ENCODE measurements around the gene CEMIP2. TPM values are rescaled to one million over a fixed set of nuclear protein-coding genes. Genes with fewer than 3 reads are reported as not detected.

CEMIP2 gene
- total RNA-seq, 3 donors from 2014 or later = 79.0 to 144 (median 81.2) TPM

GRCh38 chr9:71676460-71676859 is 91.9 kb downstream of the CEMIP2 start:
- intact Hi-C loops (cut with DNase I; ENCODE audit: low total_unique reads) = loop anchor here (5.0 kb wide), 1 partner anchor 601 kb away; no protein-coding TSS in a partner anchor
- no peak for DNase-seq (ENCODE audit: low spot score in 2 of 2)
- Histone ChIP-seq H3K27me3 (no peaks in the 10 kb centered on the region), H3K27ac (no peak overlapping the region), H3K36me3 (no peaks in the 10 kb centered on the region), H3K9me3 (no peaks in the 10 kb centered on the region), H3K4me1 (peaks cover 0 to 11% of the 10 kb centered on the region in 2 donors), H3K4me3 (no peak overlapping the region)
- no peak for TF ChIP-seq POLR2AphosphoS5 (IDR thresholded peaks at IDR 0.05)
- TF ChIP-seq CTCF (IDR thresholded peaks at IDR 0.05) = no peak
- no peak for TF ChIP-seq POLR2A (IDR thresholded peaks at IDR 0.05)

DNA sequence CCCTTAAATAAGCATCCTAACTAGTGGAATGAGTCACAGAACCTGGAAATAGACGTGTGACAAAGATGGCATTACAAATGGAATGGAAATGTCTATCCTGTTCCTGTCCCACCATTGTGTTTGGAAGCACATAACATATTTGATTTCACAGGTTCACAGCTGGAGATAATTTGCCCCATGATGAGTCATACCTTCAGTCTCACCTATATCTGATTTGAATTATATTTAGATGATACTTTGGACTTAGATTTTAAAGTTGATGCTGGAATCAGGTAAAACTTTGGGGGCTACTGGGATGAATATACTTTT is 92.5 kb downstream of the CEMIP2 start:
- Histone ChIP-seq H3K9me3 (no peaks in the 10 kb centered on the region), H3K27ac (no peak overlapping the region), H3K4me1 (peaks cover 0 to 11% of the 10 kb centered on the region in 2 donors), H3K36me3 (no peaks in the 10 kb centered on the region), H3K27me3 (no peaks in the 10 kb centered on the region), H3K4me3 (no peak overlapping the region)
- no peak for TF ChIP-seq POLR2A (IDR thresholded peaks at IDR 0.05)
- no peak for DNase-seq (ENCODE audit: low spot score in 2 of 2)
- intact Hi-C loops (cut with DNase I; ENCODE audit: low total_unique reads) = loop anchor here (5.0 kb wide), 1 partner anchor 601 kb away; no protein-coding TSS in a partner anchor

DNA sequence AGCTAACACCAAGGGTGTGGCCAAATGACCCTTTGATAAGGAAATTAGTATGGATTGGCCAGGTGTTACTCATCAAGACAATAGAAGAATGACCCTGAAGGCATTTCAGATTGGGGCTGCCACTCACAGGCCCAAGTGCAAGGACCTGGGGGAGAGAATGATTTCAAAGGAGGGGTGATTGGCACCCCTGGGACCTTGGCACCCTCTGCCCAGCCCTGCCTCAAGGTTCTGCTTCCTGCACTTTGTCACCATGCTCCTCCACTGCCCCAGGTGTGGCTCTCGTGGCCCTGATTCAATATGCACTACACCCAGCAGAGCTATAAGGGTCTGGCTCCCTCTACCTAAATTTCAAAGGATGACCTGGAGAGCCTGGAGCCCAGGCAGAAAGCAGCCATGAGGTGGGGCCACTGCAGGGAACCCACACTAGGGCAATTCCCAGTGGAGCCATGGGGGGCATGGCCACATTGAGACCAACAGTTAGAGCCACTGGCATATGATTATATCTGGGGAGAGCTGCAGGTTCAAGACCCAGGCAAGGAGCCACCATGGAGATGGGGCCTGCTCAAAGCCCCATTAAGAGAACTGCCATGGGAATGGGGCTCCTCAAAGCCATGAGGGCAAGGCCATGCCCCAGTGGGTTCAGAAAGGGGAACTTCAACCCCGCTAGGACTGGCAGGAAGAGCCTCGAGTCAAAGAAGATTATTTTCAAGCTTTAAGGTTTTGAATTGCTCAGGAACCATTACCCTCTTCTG is 93.0 kb downstream of the CEMIP2 start:
- no peak for DNase-seq (ENCODE audit: low spot score in 2 of 2)
- no peak overlapping the region for H3K27ac ChIP-seq
- intact Hi-C loops (cut with DNase I; ENCODE audit: low total_unique reads) = loop anchor here (5.0 kb wide), 1 partner anchor 602 kb away; no protein-coding TSS in a partner anchor

GRCh38 chr9:71672573-71672972 is 95.7 kb downstream of the CEMIP2 start:
- no peak overlapping the region for H3K4me3 ChIP-seq
- no peak for DNase-seq (ENCODE audit: low spot score in 2 of 2)
- no peak for TF ChIP-seq POLR2AphosphoS5 (IDR thresholded peaks at IDR 0.05)
- no peak for TF ChIP-seq CTCF (IDR thresholded peaks at IDR 0.05)
- no peak for TF ChIP-seq POLR2A (IDR thresholded peaks at IDR 0.05)
- intact Hi-C loops (cut with DNase I; ENCODE audit: low total_unique reads) = no loop called here
- no peaks in the 10 kb centered on the region for H3K4me1 ChIP-seq
- H3K27ac ChIP-seq = no peak overlapping the region
- no peaks in the 10 kb centered on the region for H3K27me3 ChIP-seq
- H3K9me3 ChIP-seq = no peaks in the 10 kb centered on the region
- no peaks in the 10 kb centered on the region for H3K36me3 ChIP-seq

More for the DNA sequence above, 93.0 kb downstream of the CEMIP2 start:
- Histone ChIP-seq H3K27me3 (no peaks in the 10 kb centered on the region), H3K9me3 (no peaks in the 10 kb centered on the region), H3K4me3 (no peak overlapping the region), H3K4me1 (peaks cover 0 to 5% of the 10 kb centered on the region in 2 donors), H3K36me3 (no peaks in the 10 kb centered on the region)
- TF ChIP-seq CTCF (IDR thresholded peaks at IDR 0.05) = no peak
- no peak for TF ChIP-seq POLR2AphosphoS5 (IDR thresholded peaks at IDR 0.05)
- no peak for TF ChIP-seq POLR2A (IDR thresholded peaks at IDR 0.05)

GRCh38 chr9:71671289-71671688 is 97.0 kb downstream of the CEMIP2 start:
- Histone ChIP-seq H3K4me1 (no peaks in the 10 kb centered on the region), H3K4me3 (no peak overlapping the region), H3K27me3 (no peaks in the 10 kb centered on the region), H3K27ac (no peak overlapping the region), H3K9me3 (no peaks in the 10 kb centered on the region), H3K36me3 (no peaks in the 10 kb centered on the region)
- intact Hi-C loops (cut with DNase I; ENCODE audit: low total_unique reads) = no loop called here
- no peak for TF ChIP-seq POLR2A (IDR thresholded peaks at IDR 0.05)
- no peak for TF ChIP-seq CTCF (IDR thresholded peaks at IDR 0.05)
- TF ChIP-seq POLR2AphosphoS5 (IDR thresholded peaks at IDR 0.05) = no peak
- no peak for DNase-seq (ENCODE audit: low spot score in 2 of 2)
